NCI-H1930 (cell line): ENCODE results near the gene HM13.
"Not testable (repeated sequence)": the region's sequence is repeated elsewhere in the genome, so short reads cannot be mapped to it uniquely, and the experiment has no call there.

Experiments used
- DNase-seq, 2 experiments: peaks; one replicate each; lab custom pipeline; 2025; lab: John Stamatoyannopoulos, UW

HM13 gene

GRCh38 chr20:31542963-31543362 is 28.7 kb downstream of the HM13 start:
- no peak for DNase-seq

GRCh38 chr20:31543966-31544598 is 29.8 kb downstream of the HM13 start:
- DNase-seq: no peak

GRCh38 chr20:31544600-31544999 is 30.4 kb downstream of the HM13 start:
- no peak for DNase-seq

GRCh38 chr20:31545621-31546040 is 31.4 kb downstream of the HM13 start:
- not testable (repeated sequence) for DNase-seq

- DNase-seq: peak; percentile 70 to 80
These were observed 32.9 kb downstream of the HM13 start for GRCh38 chr20:31547017-31547675.

GRCh38 chr20:31547720-31548298 is 33.6 kb downstream of the HM13 start:
- no peak for DNase-seq

GRCh38 chr20:31548820-31549512 is 34.7 kb downstream of the HM13 start:
- no peak for DNase-seq

GRCh38 chr20:31549513-31549880 is 35.3 kb downstream of the HM13 start:
- DNase-seq: no peak

GRCh38 chr20:31550099-31550498 is 35.9 kb downstream of the HM13 start:
- no peak for DNase-seq

GRCh38 chr20:31551163-31552081 is 37.2 kb downstream of the HM13 start:
- DNase-seq: no peak

GRCh38 chr20:31555203-31555775 is 41.0 kb downstream of the HM13 start:
- DNase-seq: no peak

- DNase-seq: no peak
These were observed 45.5 kb downstream of the HM13 start for GRCh38 chr20:31559704-31560093.

GRCh38 chr20:31560094-31560745 is 46.0 kb downstream of the HM13 start:
- DNase-seq: peak in 1 of 2 experiments; percentile 53

- DNase-seq: no peak
These were observed 46.7 kb downstream of the HM13 start for GRCh38 chr20:31560746-31561598.

GRCh38 chr20:31562241-31562640 is 48.0 kb downstream of the HM13 start:
- DNase-seq: no peak

GRCh38 chr20:31564284-31564683 is 50.0 kb downstream of the HM13 start:
- no peak for DNase-seq

GRCh38 chr20:31565699-31566318 is 51.6 kb downstream of the HM13 start:
- DNase-seq: no peak

- DNase-seq: no peak
These were observed 52.0 kb downstream of the HM13 start for GRCh38 chr20:31566319-31566657.

GRCh38 chr20:31566658-31567379 is 52.6 kb downstream of the HM13 start:
- no peak for DNase-seq
